Measurements from ENCODE around the gene KRTAP4-6.
"Not testable (repeated sequence)": the region's sequence is repeated elsewhere in the genome, so short reads cannot be mapped to it uniquely, and the experiment has no call there.

KRTAP4-6 gene

GRCh38 chr17:41140360-41141131 is at the start of gene KRTAP4-6:
Gene KRTAP4-6 (minus strand): TSS chr17:41140544. CDS start chr17:41140487, 57 bp downstream.
- DNase-seq (ENCODE audit: low read depth in 1 of 2, low spot score in 1 of 2) = no peak

GRCh38 chr17:41189837-41190318 is 49.5 kb upstream of the KRTAP4-6 start, which contains the start of gene KRTAP9-1:
Gene KRTAP9-1 (plus strand): TSS chr17:41189887. CDS start chr17:41189887, 0 bp downstream.
- DNase-seq (ENCODE audit: low read depth in 1 of 2, low spot score in 1 of 2) = not testable (repeated sequence)

GRCh38 chr17:41186872-41187271 is 46.5 kb upstream of the KRTAP4-6 start:
- no peak for DNase-seq (ENCODE audit: low read depth in 1 of 2, low spot score in 1 of 2)

GRCh38 chr17:41185001-41185400 is 44.7 kb upstream of the KRTAP4-6 start:
- DNase-seq (ENCODE audit: low read depth in 1 of 2, low spot score in 1 of 2) = no peak

GRCh38 chr17:41184480-41184961 is 44.2 kb upstream of the KRTAP4-6 start, which contains the start of gene KRTAP4-1:
Gene KRTAP4-1 (minus strand): TSS chr17:41184911. CDS start chr17:41184854, 57 bp downstream.
- DNase-seq (ENCODE audit: low read depth in 1 of 2, low spot score in 1 of 2) = no peak

- DNase-seq (ENCODE audit: low read depth in 1 of 2, low spot score in 1 of 2) = no peak
Measured at GRCh38 chr17:41178843-41179616, 38.7 kb upstream of the KRTAP4-6 start.

- DNase-seq (ENCODE audit: low read depth in 1 of 2, low spot score in 1 of 2) = no peak
Measured at GRCh38 chr17:41178341-41178740, 38.0 kb upstream of the KRTAP4-6 start.

GRCh38 chr17:41177727-41178271 is 37.5 kb upstream of the KRTAP4-6 start, which contains the start of gene KRTAP4-2:
Gene KRTAP4-2 (minus strand): TSS chr17:41178221. CDS start chr17:41178164, 57 bp downstream.
- DNase-seq (ENCODE audit: low read depth in 1 of 2, low spot score in 1 of 2) = no peak

GRCh38 chr17:41176744-41177387 is 36.5 kb upstream of the KRTAP4-6 start:
- no peak for DNase-seq (ENCODE audit: low read depth in 1 of 2, low spot score in 1 of 2)

GRCh38 chr17:41171886-41172285 is 31.5 kb upstream of the KRTAP4-6 start:
- DNase-seq (ENCODE audit: low read depth in 1 of 2, low spot score in 1 of 2) = no peak

GRCh38 chr17:41168121-41168520 is 27.8 kb upstream of the KRTAP4-6 start, which contains the start of gene KRTAP4-3:
Gene KRTAP4-3 (minus strand): TSS chr17:41168221. CDS start chr17:41168172, 49 bp downstream.
- no peak for DNase-seq (ENCODE audit: low read depth in 1 of 2, low spot score in 1 of 2)

- DNase-seq (ENCODE audit: low read depth in 1 of 2, low spot score in 1 of 2) = no peak
Measured at GRCh38 chr17:41167561-41167960, 27.2 kb upstream of the KRTAP4-6 start.

GRCh38 chr17:41163828-41164227 is 23.5 kb upstream of the KRTAP4-6 start:
- no peak for DNase-seq (ENCODE audit: low read depth in 1 of 2, low spot score in 1 of 2)

- no peak for DNase-seq (ENCODE audit: low read depth in 1 of 2, low spot score in 1 of 2)
Measured at GRCh38 chr17:41160648-41161047, 20.3 kb upstream of the KRTAP4-6 start, which contains the start of gene KRTAP4-4. Gene KRTAP4-4 (minus strand): TSS chr17:41160748. CDS start chr17:41160691, 57 bp downstream.

GRCh38 chr17:41160190-41160589 is 19.8 kb upstream of the KRTAP4-6 start:
- DNase-seq (ENCODE audit: low read depth in 1 of 2, low spot score in 1 of 2) = not testable (repeated sequence)

- DNase-seq (ENCODE audit: low read depth in 1 of 2, low spot score in 1 of 2) = no peak
Measured at GRCh38 chr17:41153856-41154255, 13.5 kb upstream of the KRTAP4-6 start.

- DNase-seq (ENCODE audit: low read depth in 1 of 2, low spot score in 1 of 2) = no peak
Measured at GRCh38 chr17:41151525-41151924, 11.2 kb upstream of the KRTAP4-6 start.

GRCh38 chr17:41150026-41150425 is 9.7 kb upstream of the KRTAP4-6 start:
- DNase-seq (ENCODE audit: low read depth in 1 of 2, low spot score in 1 of 2) = no peak

GRCh38 chr17:41149652-41149985 is 9.3 kb upstream of the KRTAP4-6 start, which contains the start of gene KRTAP4-5:
Gene KRTAP4-5 (minus strand): TSS chr17:41149825. CDS start chr17:41149767, 58 bp downstream.
- no peak for DNase-seq (ENCODE audit: low read depth in 1 of 2, low spot score in 1 of 2)

- DNase-seq (ENCODE audit: low read depth in 1 of 2, low spot score in 1 of 2) = not testable (repeated sequence)
Measured at GRCh38 chr17:41148971-41149651, 8.8 kb upstream of the KRTAP4-6 start.
